Gastroesophageal sphincter (tissue), 4 donors: ENCODE data around the gene SPDYA. TPM values are rescaled to one million over a fixed set of nuclear protein-coding genes. Genes with fewer than 3 reads are reported as not detected.

Source experiments
- ATAC-seq: fragments of 150-250 bp; one replicate; pipeline ENCODE4 v1.9.1; 2016; ENCODE audit warnings: mild to moderate bottlenecking, moderate library complexity
- H3K27ac ChIP-seq, 4 donors: fragments of 200-600 bp; sonication (generic) in 3 of 4; 1 replicate in 3 of 4; 2 replicates in 1 of 4; pipeline ENCODE4 v1.5.1; 2016 to 2019
- H3K27me3 ChIP-seq: fragments of 200-600 bp; sonication (generic); one replicate; pipeline ENCODE4 v1.5.1; 2019
- H3K36me3 ChIP-seq, 2 donors: fragments of 200-600 bp; sonication (generic); one replicate each; pipeline ENCODE4 v1.5.1; 2019; ENCODE audit warnings: control low read depth in 1 of 2
- H3K4me1 ChIP-seq, 3 donors: fragments of 200-600 bp; sonication (generic); 1 replicate in 2 of 3; 2 replicates in 1 of 3; pipeline ENCODE4 v1.5.1; 2016 to 2019; ENCODE audit warnings: control low read depth in 2 of 3
- H3K4me3 ChIP-seq, 2 donors: fragments of 200-600 bp; sonication (generic); one replicate each; pipeline ENCODE4 v1.5.1; 2019; ENCODE audit warnings: mild to moderate bottlenecking in 1 of 2, moderate library complexity in 1 of 2
- H3K9me3 ChIP-seq, 3 donors: fragments of 200-600 bp; sonication (generic); one replicate each; pipeline ENCODE4 v1.5.1; 2017 to 2019; ENCODE audit warnings: control low read depth in 2 of 3
- EP300 ChIP-seq: sonication (generic); formaldehyde crosslinking; IDR thresholded peaks from one replicate; pipeline ENCODE4 v1.6.1; 2017; ENCODE audit warnings: antibody characterized with exemption, mild to moderate bottlenecking
- POLR2A ChIP-seq, 2 donors: fragments of 450-650 bp; IDR thresholded peaks; one replicate each; pipeline ENCODE4 v1.6.1; 2017; ENCODE audit warnings: antibody characterized with exemption in 2 of 2, mild to moderate bottlenecking in 2 of 2, moderate library complexity in 1 of 2
- POLR2AphosphoS5 ChIP-seq: sonication (generic); formaldehyde crosslinking; IDR thresholded peaks from one replicate; pipeline ENCODE4 v1.6.1; 2017; ENCODE audit warnings: antibody characterized with exemption
- WGBS, 2 donors: methylation state at CpG; one replicate each; pipeline ENCODE4 v1.1.5; 2018; ENCODE audit warnings: low coverage in 1 of 2; 5-methylcytosine and 5-hydroxymethylcytosine counted together
- total RNA-seq, 4 donors: library from RNA; depleted of rRNA; stranded (reverse); fragments of >200 nt; gene quantifications; one replicate each; pipeline ENCODE4 v1.1.0, GENCODE V29; 2016
- TF ChIP-seq, protein P1 (sequence below), 4 experiments: fragments of 200-600 bp in 2 of 4; fragments of 450-650 bp in 2 of 4; sonication (generic) in 1 of 4; IDR thresholded peaks; one replicate each; pipeline ENCODE4 v1.5.1; 2017 to 2019; ENCODE audit warnings: antibody characterized with exemption in 4 of 4, mild to moderate bottlenecking in 2 of 4, moderate library complexity in 2 of 4

SPDYA gene
- total RNA-seq, 4 donors from 2014 or later = 1.0 to 3.9 (median 2.1) TPM

DNA sequence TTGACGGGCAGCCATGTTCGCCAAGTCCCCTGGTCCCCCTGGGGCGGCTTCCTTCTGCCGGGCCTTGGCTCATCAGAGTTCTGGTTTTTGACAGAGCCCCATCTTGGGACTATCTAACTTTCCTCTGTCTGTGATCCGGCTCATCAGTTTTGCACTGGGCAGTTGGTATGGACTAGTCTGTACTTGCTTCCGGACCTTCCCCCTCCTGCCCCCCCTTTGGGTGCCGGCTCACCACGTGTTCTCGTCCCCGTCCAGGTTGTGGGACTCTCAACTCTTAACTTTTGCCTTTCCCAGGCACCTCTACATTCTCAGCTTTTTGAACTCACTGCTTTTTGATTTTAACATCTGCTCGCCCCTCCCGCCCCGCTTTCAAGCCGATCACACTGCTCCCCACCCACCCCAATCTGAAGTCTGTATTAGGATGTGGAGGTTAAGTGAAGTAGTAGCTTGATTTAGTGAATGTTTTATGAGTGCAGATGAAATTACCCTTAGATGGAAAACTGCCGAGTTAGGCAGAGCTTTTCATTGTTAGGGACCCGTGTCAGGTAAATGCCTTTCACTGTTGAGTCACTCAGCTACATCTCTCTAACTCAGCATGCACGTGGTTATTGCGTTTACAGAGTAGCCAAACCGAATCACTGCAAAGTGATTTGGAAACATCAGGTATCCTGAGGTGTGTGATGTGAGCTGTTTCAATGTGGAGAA is 84.7 kb downstream of the SPDYA start:
- peaks cover 8 to 41% (median 9%) of the 10 kb centered on the region in 3 donors for H3K4me1 ChIP-seq
- no peaks in the 10 kb centered on the region for H3K27me3 ChIP-seq
- no peaks in the 10 kb centered on the region for H3K36me3 ChIP-seq
- H3K9me3 ChIP-seq = no peaks in the 10 kb centered on the region
- TF ChIP-seq POLR2A (IDR thresholded peaks at IDR 0.05) (no peak), POLR2AphosphoS5 (no peak), EP300 (no peak)
- TF ChIP-seq, protein P1, sequence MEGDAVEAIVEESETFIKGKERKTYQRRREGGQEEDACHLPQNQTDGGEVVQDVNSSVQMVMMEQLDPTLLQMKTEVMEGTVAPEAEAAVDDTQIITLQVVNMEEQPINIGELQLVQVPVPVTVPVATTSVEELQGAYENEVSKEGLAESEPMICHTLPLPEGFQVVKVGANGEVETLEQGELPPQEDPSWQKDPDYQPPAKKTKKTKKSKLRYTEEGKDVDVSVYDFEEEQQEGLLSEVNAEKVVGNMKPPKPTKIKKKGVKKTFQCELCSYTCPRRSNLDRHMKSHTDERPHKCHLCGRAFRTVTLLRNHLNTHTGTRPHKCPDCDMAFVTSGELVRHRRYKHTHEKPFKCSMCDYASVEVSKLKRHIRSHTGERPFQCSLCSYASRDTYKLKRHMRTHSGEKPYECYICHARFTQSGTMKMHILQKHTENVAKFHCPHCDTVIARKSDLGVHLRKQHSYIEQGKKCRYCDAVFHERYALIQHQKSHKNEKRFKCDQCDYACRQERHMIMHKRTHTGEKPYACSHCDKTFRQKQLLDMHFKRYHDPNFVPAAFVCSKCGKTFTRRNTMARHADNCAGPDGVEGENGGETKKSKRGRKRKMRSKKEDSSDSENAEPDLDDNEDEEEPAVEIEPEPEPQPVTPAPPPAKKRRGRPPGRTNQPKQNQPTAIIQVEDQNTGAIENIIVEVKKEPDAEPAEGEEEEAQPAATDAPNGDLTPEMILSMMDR (IDR thresholded peaks at IDR 0.05) = no peak
- H3K4me3 ChIP-seq = peak overlapping the region; percentile 81 to 97
- WGBS, 2 donors = 0 to 1% methylated on average over 13 to 14 of the region's 19 CpGs
- peak overlapping the region; percentile 7 to 89 (median 84) for H3K27ac ChIP-seq
- ATAC-seq = no peak

DNA sequence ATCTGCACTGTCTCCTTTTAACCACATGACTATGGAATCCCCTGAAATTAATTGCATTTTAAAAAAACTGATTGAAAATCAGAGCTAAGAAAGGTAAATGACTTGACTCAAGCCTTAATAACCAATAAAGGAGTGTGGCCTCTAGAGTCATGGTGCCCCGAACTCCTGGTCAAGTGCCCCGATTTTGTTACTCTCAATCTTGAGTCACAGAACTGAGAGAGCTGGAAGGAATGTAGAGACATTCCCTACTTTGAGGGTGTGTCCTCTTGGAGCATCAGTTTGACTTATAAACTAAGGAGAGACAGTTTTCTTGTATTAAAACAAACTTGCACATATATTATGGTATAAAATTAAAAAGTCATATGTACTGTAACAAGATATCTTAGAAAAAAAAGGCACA is 86.3 kb downstream of the SPDYA start:
- Histone ChIP-seq H3K27me3 (no peaks in the 10 kb centered on the region), H3K4me3 (no peak overlapping the region), H3K4me1 (peaks cover 8 to 52% (median 9%) of the 10 kb centered on the region in 3 donors), H3K27ac (no peak overlapping the region), H3K9me3 (no peaks in the 10 kb centered on the region), H3K36me3 (peaks cover 0 to 3% of the 10 kb centered on the region in 2 donors)
- TF ChIP-seq EP300 (no peak), POLR2AphosphoS5 (no peak), POLR2A (IDR thresholded peaks at IDR 0.05) (no peak)
- TF ChIP-seq, protein P1 (IDR thresholded peaks at IDR 0.05) = no peak
- ATAC-seq = no peak
- 28 to 30% methylated on average over 2 of the region's 2 CpGs for WGBS, 2 donors

DNA sequence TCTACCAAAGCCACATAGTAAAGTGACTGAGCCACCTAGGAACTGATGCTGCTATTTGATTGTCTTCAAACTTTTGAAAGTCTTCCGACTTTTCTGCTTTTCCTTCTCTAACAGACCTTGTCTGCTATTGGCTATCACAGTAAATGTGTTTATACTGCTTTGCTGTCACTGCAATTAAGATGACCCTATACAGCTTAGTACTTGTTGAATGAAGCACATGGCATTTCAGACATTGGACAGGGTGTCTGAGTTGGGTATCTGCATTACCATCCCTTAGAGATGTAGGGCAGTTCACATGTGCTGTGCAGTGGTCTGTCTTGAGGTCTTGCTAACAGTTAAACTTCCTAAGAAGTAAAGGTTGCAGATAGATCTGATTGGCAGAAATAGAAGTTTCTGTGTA is 87.4 kb downstream of the SPDYA start:
- ATAC-seq = no peak
- H3K27me3 ChIP-seq = no peaks in the 10 kb centered on the region
- no peak overlapping the region for H3K27ac ChIP-seq
- peaks cover 8 to 58% (median 9%) of the 10 kb centered on the region in 3 donors for H3K4me1 ChIP-seq
- peaks cover 0 to 14% of the 10 kb centered on the region in 2 donors for H3K36me3 ChIP-seq
- no peaks in the 10 kb centered on the region for H3K9me3 ChIP-seq
- 40 to 68% methylated on average over 1 of the region's 1 CpG for WGBS, 2 donors
- no peak for TF ChIP-seq EP300
- no peak overlapping the region for H3K4me3 ChIP-seq

Other genes starting within 250 kb of the SPDYA start
- gene PPP1CB, start 59.0 kb upstream of the SPDYA start, total RNA-seq = 1,000 to 10,000 TPM in 1 of 4 donors, 100 to 1,000 TPM in 3; 524 to 1,194 (median 837) TPM
- gene TRMT61B, start 59.5 kb downstream of the SPDYA start, total RNA-seq = 10 to 100 TPM in 3 of 4 donors, 1 to 10 TPM in 1; 8.6 to 20.3 (median 12.7) TPM
- gene WDR43, start 83.8 kb downstream of the SPDYA start, total RNA-seq = 10 to 100 TPM; 29.6 to 51.7 (median 39.0) TPM
- 1 to 10 TPM; 1.5 to 3.8 (median 1.9) TPM for gene TOGARAM2, start 170.5 kb downstream of the SPDYA start, total RNA-seq